C4-2B (cell line): ENCODE results near the gene PPARG.

ENCODE experiments used
- H3K27ac ChIP-seq: fragments of 450-650 bp; 2 replicates; pipeline ENCODE4 v1.5.1; 2017
- CTCF ChIP-seq: fragments of 450-650 bp; conservative IDR thresholded peaks from 2 replicates; pipeline ENCODE4 v1.5.1; 2017; ENCODE audit warnings: mild to moderate bottlenecking
- ZFX ChIP-seq: fragments of 450-650 bp; IDR thresholded peaks from 2 replicates; pipeline ENCODE4 v1.6.1; 2017

The PPARG gene

GRCh38 chr3:12289524-12289923 lies 654 bp downstream of the PPARG start:
- no peak overlapping the region for H3K27ac ChIP-seq
- no peak for TF ChIP-seq ZFX
- no peak for TF ChIP-seq CTCF

GRCh38 chr3:12292770-12293169 lies 3.9 kb downstream of the PPARG start:
- no peak for TF ChIP-seq ZFX
- TF ChIP-seq CTCF: no peak
- no peak overlapping the region for H3K27ac ChIP-seq

GRCh38 chr3:12294885-12295580 lies 6.2 kb downstream of the PPARG start:
- TF ChIP-seq CTCF (no peak), ZFX (no peak)
- no peak overlapping the region for H3K27ac ChIP-seq

- no peak for TF ChIP-seq CTCF
- TF ChIP-seq ZFX: no peak
- no peak overlapping the region for H3K27ac ChIP-seq
Observed at GRCh38 chr3:12296511-12296910, 7.6 kb downstream of the PPARG start.

GRCh38 chr3:12299026-12299425 lies 10.2 kb downstream of the PPARG start:
- no peak overlapping the region for H3K27ac ChIP-seq
- TF ChIP-seq CTCF: no peak
- no peak for TF ChIP-seq ZFX

GRCh38 chr3:12300137-12300536 lies 11.3 kb downstream of the PPARG start:
- TF ChIP-seq ZFX: no peak
- TF ChIP-seq CTCF: no peak
- H3K27ac ChIP-seq: no peak overlapping the region

GRCh38 chr3:12301031-12301430 lies 12.2 kb downstream of the PPARG start:
- TF ChIP-seq CTCF: no peak
- TF ChIP-seq ZFX: no peak
- H3K27ac ChIP-seq: no peak overlapping the region
